ENCODE results near the gene CLK4. TPM values are rescaled to one million over a fixed set of nuclear protein-coding genes. Genes with fewer than 3 reads are reported as not detected.

The CLK4 gene
- total and polyA plus RNA-seq, 2 of the 8 experiments (the other 6 are each of a cell fraction or from before 2014, with no cell fraction given), result 8.1 to 12.6 TPM

- Histone ChIP-seq H2BK5ac (ENCODE audit: low read depth, low read length) (no peak overlapping the region), H4K91ac (replicated peaks; ENCODE audit: insufficient read length, low read length) (no peak overlapping the region), H3K27ac (ENCODE audit: low read depth, low read length) (no peak overlapping the region), H4K5ac (ENCODE audit: insufficient read length, low read depth, low read length) (no peak overlapping the region), H2AFZ (ENCODE audit: low read length) (no peak overlapping the region), H3K23me2 (ENCODE audit: low read depth, low read length) (peaks cover 4% of the 10 kb centered on the region), H4K20me1 (replicated peaks in 1 of 2; ENCODE audit: control insufficient read depth in 1 of 2, insufficient read depth in 2 of 2, low read length in 2 of 2) (peaks cover 0 to 3% of the 10 kb centered on the region in 2 experiments), H3K4me3 (ENCODE audit: extremely low read depth in 1 of 4, insufficient read depth in 2 of 4, low read depth in 3 of 4, low read length in 4 of 4) (no peak overlapping the region), H3K27me3 (replicated peaks in 1 of 4; ENCODE audit: control insufficient read depth in 3 of 4, extremely low read depth in 1 of 4, insufficient read depth in 3 of 4, low read length in 3 of 4) (no peaks in the 10 kb centered on the region; a peak in 1 of 7 replicates), H3K36me3 (ENCODE audit: control insufficient read depth in 2 of 4, insufficient read depth in 4 of 4, low read length in 3 of 4) (no peaks in the 10 kb centered on the region), H3K56ac (replicated peaks; ENCODE audit: insufficient read length, low read depth, low read length) (no peak overlapping the region), H3K4me2 (ENCODE audit: insufficient read depth in 1 of 2, low read depth in 2 of 2, low read length in 2 of 2) (no peak overlapping the region), H3K79me2 (ENCODE audit: control insufficient read depth in 1 of 2, insufficient read depth in 2 of 2, low read length in 2 of 2) (peaks cover 0 to 2% of the 10 kb centered on the region in 2 experiments; a peak in 1 of 4 replicates), H3K9ac (replicated peaks in 1 of 4; ENCODE audit: extremely low read depth in 1 of 4, low read depth in 3 of 4, low read length in 3 of 4) (no peak overlapping the region), H2AK5ac (ENCODE audit: low read depth, low read length) (no peak overlapping the region), H3K79me1 (ENCODE audit: low read depth, low read length) (no peaks in the 10 kb centered on the region), H2BK12ac (ENCODE audit: low read depth, low read length) (no peak overlapping the region), H2BK20ac (ENCODE audit: low read length) (no peak overlapping the region), H3K4me1 (replicated peaks in 1 of 4; ENCODE audit: control insufficient read depth in 3 of 4, insufficient read depth in 4 of 4, low read length in 3 of 4) (peaks cover 0 to 2% (median 0%) of the 10 kb centered on the region in 4 experiments; a peak in 1 of 7 replicates), H4K8ac (ENCODE audit: extremely low read depth, insufficient read depth, low read length) (no peak overlapping the region), H2BK15ac (ENCODE audit: low read length) (no peak overlapping the region), H3K14ac (ENCODE audit: insufficient read length) (no peak overlapping the region), H3K4ac (replicated peaks; ENCODE audit: insufficient read length, low read depth, low read length) (no peak overlapping the region), H3K9me3 (ENCODE audit: insufficient read depth in 2 of 2, low read depth in 1 of 2, low read length in 1 of 2) (no peaks in the 10 kb centered on the region), H3K18ac (ENCODE audit: extremely low read depth, low read length) (no peak overlapping the region), H3K23ac (ENCODE audit: insufficient read length) (no peak overlapping the region), H2BK120ac (replicated peaks; ENCODE audit: low read depth, low read length) (no peak overlapping the region)
- FAIRE-seq (no peak), DNase-seq (ENCODE audit: low read depth in 1 of 2, low spot score in 2 of 2) (no peak)
- CTCF ChIA-PET (ENCODE audit: partially characterized antibody), result no interaction called here
- POLR2A ChIA-PET (ENCODE audit: partially characterized antibody), result no interaction called here
- TF ChIP-seq RAD21 (IDR thresholded peaks at IDR 0.05 in 1 of 2, conservative IDR thresholded peaks at IDR 0.05 in 1 of 2; ENCODE audit: low read depth in 2 of 2, low read length in 2 of 2), result no peak
- TF ChIP-seq JUND (IDR thresholded peaks at IDR 0.05; ENCODE audit: low read length), result no peak
- no peak for TF ChIP-seq POLR2A (IDR thresholded peaks at IDR 0.05; ENCODE audit: control extremely low read depth in 1 of 2, low read depth in 2 of 2, low read length in 2 of 2)
- no peak for TF ChIP-seq ATF2 (IDR thresholded peaks at IDR 0.05; ENCODE audit: low read length)
- WGBS, 2 experiments (ENCODE audit: extremely low coverage in 1 of 2, insufficient coverage in 1 of 2, insufficient read length in 1 of 2, insufficient replicate concordance in 2 of 2, low coverage in 1 of 2, low lambda C conversion rate in 2 of 2, missing lambda C conversion rate in 1 of 2), result 67% methylated on average over 2 of the region's 2 CpGs; no CpG with 5 or more reads in 1 of the 2 experiments
Measured at GRCh38 chr5:178630951-178631350, 4.1 kb upstream of the CLK4 start.

All from H1 (cell line).